Measurements from ENCODE around the gene ACAT2.

DNA sequence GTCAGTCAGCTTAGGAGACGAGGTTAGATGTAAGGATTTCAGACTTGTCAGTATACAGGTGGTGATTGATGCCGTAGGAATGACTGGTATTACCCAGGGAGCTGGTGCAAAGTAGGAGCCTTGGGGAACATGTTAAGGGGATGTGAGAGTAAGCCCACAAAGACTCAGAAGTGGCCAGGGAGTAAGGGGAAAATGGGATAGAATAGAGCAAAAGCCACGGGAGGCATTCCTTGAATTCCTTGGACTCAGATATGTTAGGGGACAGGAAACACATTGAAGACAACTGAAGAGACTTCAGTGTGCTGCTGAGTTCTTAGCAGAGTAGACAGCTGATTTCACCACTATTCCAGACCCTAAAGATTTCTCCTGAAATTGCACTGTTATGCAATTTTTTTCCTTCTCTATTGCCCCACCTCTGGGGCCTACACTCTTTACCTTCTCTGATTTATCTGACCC is 1.2 kb upstream of the ACAT2 start:
- TF ChIP-seq, protein P1, sequence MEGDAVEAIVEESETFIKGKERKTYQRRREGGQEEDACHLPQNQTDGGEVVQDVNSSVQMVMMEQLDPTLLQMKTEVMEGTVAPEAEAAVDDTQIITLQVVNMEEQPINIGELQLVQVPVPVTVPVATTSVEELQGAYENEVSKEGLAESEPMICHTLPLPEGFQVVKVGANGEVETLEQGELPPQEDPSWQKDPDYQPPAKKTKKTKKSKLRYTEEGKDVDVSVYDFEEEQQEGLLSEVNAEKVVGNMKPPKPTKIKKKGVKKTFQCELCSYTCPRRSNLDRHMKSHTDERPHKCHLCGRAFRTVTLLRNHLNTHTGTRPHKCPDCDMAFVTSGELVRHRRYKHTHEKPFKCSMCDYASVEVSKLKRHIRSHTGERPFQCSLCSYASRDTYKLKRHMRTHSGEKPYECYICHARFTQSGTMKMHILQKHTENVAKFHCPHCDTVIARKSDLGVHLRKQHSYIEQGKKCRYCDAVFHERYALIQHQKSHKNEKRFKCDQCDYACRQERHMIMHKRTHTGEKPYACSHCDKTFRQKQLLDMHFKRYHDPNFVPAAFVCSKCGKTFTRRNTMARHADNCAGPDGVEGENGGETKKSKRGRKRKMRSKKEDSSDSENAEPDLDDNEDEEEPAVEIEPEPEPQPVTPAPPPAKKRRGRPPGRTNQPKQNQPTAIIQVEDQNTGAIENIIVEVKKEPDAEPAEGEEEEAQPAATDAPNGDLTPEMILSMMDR (IDR thresholded peaks at IDR 0.05 in 4 of 5, conservative IDR thresholded peaks at IDR 0.05 in 1 of 5), result no peak
- no peak for TF ChIP-seq POLR2A (IDR thresholded peaks at IDR 0.05)
